NCI-H2196 treated with DMSO at 0.1 percent for 48 hours (cell line): ENCODE results near the gene KLHL29.

Experiments used
- DNase-seq: peaks from one replicate; lab custom pipeline; 2025; ENCODE audit not compliant: unreplicated experiment; lab: John Stamatoyannopoulos, UW

The KLHL29 gene

DNA sequence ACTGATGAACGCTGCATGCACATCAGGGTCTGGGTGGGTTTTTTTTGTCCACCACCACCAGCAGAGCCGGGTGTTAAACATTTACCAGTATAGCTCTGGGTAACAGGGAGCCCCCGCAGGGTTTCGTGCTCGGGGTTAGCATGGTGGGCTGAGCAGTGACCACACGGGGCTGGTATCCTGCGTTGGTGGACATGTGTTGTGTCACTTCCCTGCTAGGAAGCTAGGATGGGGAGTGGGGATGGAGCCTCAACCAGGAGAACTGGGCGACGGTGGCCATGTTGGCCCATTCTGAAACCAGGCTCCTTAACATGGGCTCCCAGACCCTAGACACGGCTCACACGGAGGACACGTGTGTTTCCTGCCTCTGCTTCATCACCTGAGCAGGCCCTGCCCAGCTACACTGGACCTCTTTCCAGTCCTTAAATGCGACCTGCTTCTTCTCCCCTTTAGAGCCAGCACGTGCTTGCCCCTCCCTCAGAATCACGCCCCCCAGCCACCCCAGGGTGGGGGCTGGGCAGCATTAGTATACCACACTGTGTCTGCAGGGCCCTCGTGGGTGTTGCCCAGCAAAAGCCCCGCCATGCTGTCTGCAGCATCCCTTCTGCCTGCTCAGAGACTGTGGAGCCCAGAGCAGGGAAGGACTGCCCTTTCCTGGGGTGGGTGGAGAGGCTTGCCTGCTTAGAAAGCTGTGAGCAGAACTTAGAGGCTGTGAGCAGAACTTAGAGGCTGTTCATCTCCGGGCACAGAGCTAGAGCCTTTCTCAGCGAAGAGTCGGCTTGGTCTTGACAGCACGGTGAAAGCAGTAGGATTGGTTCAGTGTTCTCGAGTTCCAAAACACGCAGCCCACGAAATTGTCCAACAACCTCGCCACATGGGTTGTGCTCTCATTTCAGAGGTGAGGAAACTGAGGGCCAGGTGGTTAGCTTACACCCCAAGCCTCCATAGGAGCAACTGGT, 142.1 kb downstream of the KLHL29 start:
- DNase-seq: no peak

DNA sequence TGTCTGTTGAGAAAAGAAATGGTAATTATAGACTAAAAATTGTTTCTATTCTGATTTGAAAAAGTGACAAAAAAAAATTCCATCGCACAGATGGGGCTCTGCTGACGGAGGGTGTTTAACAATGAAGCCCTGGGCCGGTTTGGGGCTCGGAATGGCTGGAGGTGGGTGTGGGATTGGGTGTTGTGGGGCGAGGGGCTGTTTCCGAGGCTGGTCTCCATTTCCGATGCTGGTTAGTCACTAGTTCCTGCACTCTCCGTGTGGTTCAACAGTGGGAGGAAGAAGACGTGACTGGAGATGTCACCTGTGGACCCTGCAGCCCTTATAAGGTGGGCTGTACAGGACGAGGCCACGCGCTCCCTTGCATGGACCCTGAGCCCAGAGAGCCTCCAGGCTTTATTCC, 143.2 kb downstream of the KLHL29 start:
- DNase-seq: no peak

DNA sequence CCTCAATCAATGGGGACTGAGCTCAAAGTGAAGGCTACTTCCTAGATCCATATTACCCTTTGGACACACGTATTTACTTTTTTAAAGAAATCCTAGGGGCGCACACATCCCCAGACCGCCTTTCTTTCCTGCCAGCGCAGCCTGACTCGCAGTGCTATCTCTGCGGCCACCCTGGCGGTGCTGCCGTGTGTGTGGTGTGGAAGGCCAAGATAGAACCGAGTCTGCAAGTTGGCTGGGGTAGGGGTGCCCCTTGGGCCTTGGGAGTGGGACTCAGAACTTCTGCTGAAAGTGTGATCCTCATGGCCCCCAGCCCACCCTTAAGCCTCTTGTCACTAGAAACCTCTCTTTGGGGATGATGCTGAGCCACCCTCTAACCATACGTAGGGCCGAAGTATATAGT, 143.7 kb downstream of the KLHL29 start:
- no peak for DNase-seq

DNA sequence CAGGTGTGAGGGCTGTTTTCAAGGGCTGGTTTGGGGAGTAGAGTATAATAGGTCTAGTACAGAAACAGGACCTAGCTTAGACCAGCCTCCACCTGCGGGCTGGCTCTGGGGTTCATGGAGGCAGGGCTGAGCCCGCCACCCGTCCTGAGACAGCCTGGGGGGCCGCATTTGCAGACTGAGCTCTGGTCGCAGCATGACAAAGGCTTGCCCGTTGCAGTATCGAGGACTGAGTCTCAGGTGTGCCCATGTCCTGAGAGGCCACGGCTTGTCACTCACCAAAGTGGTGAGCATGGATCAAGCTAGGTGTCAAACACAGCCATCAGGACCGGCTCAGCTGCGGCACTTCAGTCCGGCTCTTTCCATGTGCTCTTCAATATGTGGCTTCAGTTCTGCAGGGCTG, 144.7 kb downstream of the KLHL29 start:
- DNase-seq: no peak

DNA sequence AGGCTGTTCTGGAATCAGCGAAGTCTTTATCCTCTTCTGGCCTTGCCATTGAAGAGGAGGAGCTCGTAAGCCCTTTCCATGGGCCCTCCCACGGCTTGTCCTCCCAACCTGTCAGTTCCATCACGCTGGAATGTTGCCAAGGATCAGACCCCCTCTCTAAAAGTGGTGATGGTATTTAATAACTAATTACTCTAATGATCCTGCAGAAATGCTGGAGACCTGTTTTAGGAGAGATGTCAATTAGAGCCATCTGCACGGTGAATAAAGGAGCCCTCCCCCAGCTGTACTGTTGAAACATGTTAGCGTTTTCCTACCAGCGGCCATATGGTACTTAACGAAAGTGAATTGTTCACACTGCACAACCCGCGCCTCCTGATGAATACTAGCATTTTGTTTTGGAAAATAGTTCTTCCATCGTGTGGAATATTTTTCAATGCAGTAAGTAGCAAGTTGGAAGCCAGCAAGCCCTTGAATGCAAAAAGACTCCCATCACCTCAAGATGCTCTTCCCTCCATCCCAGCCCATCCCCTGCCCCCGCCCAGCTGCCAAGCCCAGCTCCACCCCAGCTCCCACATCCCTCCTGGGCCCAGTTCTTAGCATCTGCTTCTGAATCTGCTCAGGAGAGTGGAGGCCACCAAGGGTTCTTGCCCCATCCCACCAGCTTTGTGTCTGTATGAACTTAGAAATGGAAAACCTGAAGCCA, 145.4 kb downstream of the KLHL29 start:
- DNase-seq: no peak

DNA sequence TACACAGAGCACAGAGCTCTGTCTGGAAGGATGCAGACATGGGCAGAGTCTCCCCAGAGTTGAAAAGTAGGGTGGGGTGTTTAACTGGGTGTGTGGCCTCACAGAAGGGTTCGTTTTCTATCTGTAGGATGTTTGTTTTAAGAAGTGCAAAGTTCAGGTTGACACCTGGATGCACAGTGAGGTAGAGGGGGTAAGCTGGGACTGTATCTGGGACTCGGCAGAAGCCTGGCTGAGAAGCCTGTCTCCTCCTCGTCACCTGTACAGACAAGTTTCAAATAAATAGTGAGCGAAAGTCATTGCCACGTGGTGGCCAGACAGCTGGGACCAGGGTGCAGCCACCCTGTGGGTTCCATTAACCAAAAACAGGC, 145.9 kb downstream of the KLHL29 start:
- no peak for DNase-seq

DNA sequence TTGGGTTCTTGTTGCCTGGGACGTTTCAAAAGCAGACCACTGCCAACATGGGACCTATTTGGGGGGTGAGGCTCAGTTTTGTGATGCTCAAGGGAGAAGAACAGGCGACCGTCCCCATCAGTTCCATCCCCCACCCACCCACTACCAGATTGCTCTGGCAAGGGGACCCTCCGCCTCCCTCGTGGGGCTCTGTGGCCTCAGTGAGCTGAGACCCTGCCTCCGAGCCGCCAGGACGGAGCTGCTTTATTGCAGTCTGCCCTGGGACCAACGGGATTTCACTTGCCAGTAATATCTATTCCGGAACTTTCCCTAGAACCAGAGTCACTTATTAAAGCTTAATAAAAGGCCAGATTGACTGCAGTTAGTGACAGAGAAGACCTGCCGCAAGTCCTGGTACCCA, 146.3 kb downstream of the KLHL29 start:
- no peak for DNase-seq

DNA sequence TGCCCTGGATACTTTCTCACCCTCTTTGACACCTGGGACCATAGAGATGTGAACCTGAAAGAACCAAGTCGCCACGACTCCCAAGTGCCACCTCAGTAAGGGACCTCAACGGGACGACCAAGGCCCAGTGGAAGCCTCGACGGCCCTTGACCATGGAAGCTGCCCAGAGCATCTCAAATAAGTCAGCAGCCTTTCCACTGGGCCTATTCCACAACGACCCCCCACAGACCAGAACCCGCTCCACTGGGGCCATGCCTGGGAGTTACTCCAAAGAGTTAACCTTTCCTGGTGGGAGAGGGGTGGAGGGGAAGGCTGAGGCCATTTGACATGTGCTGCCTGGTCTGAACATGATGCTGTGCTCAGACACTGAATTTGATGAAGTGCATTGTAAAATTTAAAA, 146.9 kb downstream of the KLHL29 start:
- DNase-seq: no peak

DNA sequence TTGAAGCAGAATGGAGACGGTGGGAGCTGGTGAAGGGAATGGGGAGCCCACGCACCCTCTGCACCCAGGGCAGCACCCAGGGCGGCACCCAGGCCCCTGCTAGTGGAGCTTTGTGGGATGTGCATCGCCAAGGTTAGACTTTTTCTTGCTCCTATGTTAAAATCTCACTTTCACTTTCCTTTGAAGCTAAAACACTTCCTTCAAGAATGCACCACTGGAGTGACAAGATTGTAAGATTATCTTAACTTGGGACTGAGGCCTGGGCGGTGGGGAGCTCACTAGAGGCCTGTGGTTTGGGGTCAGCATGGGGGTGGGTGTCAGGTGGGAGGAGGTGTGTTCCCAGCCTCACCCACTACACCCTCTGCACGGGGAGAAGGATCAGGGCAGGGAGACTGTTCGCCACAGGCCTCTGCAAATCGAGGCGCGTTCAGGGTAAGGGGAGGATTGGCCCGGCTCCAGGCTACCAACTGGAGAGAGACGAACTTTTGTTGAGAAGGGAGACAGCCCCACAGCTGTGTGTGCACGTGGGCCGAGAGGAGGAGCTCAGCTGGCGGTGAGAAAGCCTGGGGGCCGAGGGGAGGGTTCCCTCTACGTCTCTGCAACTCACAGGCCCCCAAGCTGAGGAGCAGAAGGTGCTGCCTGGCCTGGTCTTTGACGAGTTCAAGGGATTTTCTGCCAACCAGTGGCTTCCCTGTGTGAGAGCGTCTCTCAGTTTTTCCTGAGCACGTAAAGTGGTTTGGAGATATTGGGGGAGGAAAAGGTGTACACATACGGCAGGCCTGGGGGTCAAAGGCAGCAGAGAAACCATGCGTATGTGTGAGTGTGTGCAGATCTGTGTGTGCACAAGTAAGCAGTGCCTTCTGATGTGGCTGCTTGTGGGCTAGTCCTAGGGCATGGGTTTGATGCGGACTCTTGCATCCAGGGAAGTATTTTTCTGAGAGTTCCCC, 147.7 kb downstream of the KLHL29 start:
- DNase-seq: no peak

DNA sequence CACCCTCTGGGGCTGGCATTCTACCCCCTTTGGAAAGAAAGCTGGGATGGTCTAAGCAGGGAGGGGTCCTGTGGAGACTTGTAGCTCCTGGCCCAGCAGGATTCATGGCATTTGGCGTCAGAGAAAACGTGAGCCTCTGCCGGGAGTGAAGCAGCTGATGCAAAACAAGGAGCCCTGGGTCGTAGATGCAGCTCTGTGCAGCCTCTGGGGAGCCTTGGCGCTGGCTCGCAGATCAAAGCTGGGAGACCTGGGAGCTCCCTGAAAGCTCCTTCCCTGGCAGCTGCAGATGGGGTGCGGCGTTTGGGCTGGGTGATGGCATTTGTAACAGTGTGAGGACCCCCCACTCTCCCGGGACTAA, 148.3 kb downstream of the KLHL29 start:
- no peak for DNase-seq

DNA sequence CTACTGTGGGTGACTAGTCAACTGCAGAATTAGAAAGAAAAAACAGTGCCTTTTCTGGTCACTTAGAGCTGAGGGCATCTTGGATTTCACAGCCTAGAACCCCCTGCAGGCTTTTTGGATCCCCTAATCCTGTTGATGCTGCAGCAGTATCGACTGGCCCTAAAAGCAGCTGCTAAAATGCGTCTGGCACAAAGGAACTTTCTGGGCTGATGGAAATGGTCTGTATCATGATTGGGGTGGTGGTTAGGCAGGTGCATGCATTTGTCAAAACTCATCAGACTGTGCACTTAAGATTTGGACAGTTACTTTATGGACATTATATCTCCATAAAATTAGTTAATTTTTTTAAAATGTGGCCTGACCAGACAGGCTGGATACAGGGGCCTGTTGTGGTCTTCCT, 149.8 kb downstream of the KLHL29 start:
- no peak for DNase-seq

DNA sequence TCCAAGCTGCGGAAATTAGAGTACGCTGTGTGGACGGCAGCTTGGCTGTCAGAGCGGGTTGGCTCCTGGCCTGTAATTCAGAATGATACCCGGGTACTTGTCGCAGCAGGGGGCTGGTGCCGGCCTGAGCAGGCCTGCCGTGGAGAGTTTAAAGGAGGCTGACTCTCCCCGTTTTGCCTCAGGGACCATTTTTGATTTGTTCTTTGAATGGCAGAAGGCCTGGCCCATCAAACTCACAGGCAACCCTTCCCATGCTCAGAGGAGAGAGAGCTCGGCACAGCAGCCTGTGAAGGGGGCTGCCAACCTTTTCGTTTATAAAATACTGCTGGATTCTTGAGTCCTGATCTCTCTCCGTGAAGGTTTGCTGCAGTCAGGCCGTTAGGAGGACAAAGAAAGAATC, 151.3 kb downstream of the KLHL29 start:
- DNase-seq: no peak

DNA sequence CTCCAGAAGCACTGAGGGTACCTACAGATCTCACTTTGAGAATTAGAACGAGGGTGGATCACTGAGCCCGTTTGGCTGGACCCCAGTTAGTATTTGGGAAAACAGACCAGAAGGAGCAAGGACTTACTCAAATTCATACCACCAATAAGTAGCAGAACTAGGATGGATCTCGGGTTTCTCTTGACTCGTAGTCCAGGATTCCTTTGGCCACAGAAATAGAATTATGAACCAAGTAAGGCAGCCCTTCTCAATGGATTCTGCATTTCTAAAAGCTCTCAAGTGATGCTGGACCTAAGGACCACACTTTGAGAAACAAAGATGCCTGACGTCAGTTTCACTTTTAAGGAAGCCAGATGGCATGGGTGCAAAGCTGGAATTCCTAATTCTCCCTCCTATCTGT, 153.0 kb downstream of the KLHL29 start:
- no peak for DNase-seq

DNA sequence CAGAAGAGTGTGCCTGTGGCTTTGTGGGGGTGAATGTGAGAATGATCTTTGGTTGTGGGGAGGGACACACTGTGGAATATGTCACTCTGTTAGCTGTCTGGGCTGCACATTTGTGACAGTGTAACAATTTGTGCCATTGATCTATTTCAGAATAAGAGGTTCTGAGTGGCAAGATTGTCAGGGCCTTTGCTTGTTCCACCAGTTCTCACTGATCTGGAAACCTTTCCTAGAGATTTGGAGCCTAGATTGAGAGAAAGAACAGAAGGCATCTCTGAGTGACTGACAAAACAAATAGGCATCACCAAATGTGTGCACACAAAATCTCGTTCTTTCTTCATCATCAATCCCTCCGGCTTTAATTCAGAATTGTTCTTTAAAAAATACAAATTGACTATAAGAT, 153.6 kb downstream of the KLHL29 start:
- no peak for DNase-seq

DNA sequence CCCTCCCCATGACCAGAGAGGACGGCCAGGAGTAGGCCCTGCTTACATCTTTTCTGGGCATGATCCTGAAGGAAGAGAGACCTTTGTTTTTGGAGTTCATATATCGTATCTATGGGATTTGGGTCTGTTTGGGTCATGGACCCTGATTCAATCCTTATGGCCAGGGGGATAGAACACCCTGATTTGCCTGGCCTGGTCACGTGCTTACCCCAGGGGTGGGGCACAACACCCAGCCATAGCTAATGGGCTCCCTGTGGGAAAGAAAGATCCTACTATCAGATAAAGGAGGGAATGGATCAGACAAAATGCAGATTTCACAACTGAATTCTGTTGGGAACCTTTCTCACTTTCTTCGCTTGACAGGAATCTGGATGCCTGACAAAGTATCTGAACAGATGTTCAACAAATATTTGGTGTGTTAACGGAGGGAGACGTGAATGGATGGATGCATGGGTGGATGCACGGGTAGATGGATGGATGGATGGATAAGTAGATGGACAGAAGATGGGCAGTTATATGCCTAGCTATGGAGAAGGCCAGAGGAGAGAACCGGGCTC, 155.9 kb downstream of the KLHL29 start:
- no peak for DNase-seq

DNA sequence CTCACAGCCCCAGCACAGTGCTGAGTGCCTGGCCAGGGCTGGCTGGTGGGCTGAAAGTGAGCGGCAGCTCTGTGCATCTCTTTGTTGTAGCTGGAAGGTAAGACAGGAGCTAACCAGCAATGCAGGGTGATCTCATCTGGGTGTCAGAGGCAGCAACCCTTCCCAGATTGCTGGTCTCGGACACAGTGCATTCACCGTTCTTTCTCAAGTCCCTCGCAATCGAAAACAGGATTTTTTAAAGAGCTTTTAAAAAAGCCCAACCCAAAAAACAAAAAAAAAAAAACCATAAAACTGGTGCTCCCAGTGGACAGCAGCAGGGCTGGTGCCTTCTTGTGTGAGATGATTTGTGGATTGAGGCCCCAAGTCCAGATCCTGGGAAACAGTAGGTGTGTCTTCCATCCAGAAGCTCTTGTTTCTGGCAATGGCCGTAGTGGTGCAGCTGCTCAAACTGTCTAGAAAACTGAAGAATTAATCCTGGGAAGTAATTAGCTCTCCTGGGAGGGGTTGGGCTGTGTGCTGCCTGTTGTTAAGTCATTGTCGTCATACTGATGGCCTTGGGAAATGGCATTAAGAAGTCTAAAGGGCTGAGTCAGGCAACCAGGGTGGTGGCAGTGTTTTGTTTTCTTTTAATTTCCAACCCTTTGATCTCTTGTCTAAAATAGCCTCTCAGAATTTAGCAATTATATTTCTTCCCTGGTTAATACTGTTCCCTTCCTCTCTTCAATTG, 156.7 kb downstream of the KLHL29 start:
- DNase-seq: no peak

DNA sequence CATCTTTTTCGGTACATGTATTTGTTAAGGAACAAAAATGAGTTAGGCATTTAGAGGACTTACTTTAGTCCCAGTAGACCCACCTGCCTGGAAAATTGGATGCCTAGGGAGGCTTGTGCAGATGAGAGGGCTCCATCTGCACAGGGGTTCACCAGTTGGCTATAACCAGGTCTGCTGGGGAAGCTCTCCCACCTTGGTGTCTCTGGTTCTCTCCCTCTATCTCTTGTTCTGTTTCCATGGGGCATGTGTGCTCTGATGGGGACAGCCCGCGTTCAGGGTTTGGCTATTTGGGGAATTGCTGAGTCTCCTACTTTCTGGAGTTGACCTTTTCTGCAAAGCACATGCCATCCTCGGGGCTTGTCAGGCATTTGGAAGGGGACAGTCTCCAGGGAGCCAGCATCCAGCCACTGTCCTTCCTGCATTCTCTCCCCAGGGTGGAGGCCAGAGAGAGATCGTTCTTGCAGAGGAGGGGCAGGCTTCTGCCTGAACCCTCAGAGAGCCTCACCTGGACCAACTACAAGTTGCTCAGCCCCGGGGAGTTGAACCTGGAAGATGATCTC, 157.3 kb downstream of the KLHL29 start:
- DNase-seq: no peak

DNA sequence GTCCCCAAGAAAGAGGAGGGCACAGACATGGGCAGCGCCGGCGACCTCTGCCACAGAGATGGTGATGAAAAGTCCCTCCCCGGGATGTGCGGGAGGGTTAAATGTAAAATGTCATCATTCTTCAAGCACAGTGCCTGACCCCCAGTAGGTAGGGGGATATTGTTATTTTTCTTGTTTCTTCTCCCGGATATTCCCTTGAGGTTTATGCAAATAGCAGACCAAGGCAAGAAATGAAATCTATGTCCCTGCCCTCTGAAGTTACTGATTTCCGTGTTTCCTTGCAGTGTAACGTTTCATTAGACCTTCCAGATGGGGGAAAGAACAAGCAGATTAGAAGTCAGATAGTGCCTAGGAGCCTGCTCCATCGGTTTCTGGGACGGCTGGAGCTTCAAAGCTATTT, 158.3 kb downstream of the KLHL29 start:
- no peak for DNase-seq

DNA sequence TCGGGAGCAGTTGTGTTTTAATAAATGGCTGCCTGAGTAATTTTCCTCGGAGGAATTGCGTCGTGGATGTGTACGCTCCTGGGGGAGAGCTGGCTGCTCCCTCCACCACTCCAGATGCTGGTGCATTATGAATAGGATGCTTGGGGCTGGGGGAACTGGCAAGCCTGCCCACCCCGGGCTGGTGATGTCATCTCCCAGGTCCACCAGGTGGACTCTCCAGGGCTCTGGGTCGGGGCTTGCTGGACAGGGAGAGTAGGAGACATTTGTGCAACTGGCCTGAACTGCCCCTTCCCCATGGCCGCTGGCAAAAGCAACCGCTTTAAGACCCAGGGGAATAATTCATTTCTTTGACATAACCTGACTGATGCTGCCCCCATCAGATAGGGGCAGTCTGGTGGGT, 158.7 kb downstream of the KLHL29 start:
- no peak for DNase-seq

DNA sequence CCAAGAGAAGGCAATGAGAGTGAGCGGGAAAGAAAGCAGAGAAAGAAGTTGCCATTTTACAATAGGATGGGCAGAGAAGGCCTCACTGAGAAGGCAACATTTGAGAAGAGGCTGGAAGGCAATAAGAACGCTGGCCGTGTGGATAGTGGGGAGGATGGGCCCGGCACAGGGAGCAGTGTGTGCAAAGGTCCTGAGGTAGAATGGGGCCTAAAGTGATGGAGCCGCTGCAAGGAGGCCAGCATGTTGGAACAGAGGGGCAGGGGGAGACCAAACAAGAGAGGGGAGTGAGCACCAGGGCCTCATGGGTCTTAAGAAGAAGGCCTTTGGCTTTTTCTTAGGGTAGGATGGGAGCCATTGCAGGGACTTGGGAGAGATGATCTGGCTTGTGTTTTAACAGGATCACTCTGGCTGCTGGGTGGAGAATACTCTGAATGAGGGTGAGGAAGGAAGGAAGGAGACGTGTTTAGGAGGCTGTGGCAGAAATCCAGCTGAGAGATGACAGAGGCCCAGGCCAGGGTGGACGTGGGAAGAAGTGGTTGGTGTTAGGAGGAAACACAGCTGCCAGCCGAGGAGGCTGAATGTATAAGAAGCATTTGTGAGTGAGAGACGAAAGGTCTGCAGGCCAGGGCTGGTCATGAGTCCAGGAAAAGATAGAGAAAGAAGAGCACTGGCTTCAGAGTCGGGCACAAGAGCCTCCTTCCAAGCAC, 159.8 kb downstream of the KLHL29 start:
- no peak for DNase-seq
